Activated naive CD8-positive, alpha-beta T cell (primary cell): ENCODE measurements around the gene ELFN2.

Source experiments
- H3K27ac Mint-ChIP-seq: one replicate; pipeline ENCODE4 v1.8.0; 2021; ENCODE audit warnings: mixed read lengths
- H3K27me3 Mint-ChIP-seq: one replicate; pipeline ENCODE4 v1.8.0; 2021; ENCODE audit warnings: mixed read lengths
- H3K36me3 Mint-ChIP-seq: one replicate; pipeline ENCODE4 v1.8.0; 2021; ENCODE audit warnings: mixed read lengths
- H3K4me1 Mint-ChIP-seq: one replicate; pipeline ENCODE4 v1.8.0; 2021; ENCODE audit warnings: low read depth, mixed read lengths
- H3K4me3 Mint-ChIP-seq: one replicate; pipeline ENCODE4 v1.8.0; 2021; ENCODE audit warnings: mild to moderate bottlenecking, mixed read lengths
- H3K9me3 Mint-ChIP-seq: one replicate; pipeline ENCODE4 v1.8.0; 2021; ENCODE audit warnings: low read depth, mixed read lengths

ELFN2 gene

GRCh38 chr22:37425369-37425768 is 1.9 kb downstream of the ELFN2 start:
- no peaks in the 10 kb centered on the region for H3K36me3 Mint-ChIP-seq
- H3K4me3 Mint-ChIP-seq = no peak overlapping the region
- H3K4me1 Mint-ChIP-seq = peaks cover 18% of the 10 kb centered on the region
- H3K27me3 Mint-ChIP-seq = peaks cover 19% of the 10 kb centered on the region
- H3K9me3 Mint-ChIP-seq = no peaks in the 10 kb centered on the region
- no peak overlapping the region for H3K27ac Mint-ChIP-seq

DNA sequence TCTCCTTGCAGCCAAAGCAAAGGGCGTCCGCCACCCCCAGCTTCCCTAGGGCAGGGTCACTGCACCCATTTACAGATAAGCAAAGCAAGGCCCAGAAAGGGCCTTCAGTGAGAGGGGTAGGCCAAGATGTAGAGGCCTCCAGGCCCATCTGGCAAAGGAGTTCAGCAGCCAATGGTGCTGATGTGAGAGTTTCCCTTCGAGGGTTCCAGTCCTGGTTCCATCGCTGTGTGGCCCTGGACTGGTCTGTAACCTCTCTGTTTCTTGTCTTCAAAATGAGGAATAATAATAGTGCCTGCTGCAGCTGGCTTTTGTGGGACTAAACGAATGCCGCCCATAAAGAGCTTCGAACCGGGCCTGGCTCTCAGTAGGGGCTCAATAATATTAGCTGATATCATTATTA is 4.0 kb downstream of the ELFN2 start:
- H3K27me3 Mint-ChIP-seq = peaks cover 15% of the 10 kb centered on the region
- peaks cover 17% of the 10 kb centered on the region for H3K4me1 Mint-ChIP-seq
- H3K36me3 Mint-ChIP-seq = no peaks in the 10 kb centered on the region
- H3K9me3 Mint-ChIP-seq = no peaks in the 10 kb centered on the region
- H3K27ac Mint-ChIP-seq = no peak overlapping the region
- H3K4me3 Mint-ChIP-seq = no peak overlapping the region

DNA sequence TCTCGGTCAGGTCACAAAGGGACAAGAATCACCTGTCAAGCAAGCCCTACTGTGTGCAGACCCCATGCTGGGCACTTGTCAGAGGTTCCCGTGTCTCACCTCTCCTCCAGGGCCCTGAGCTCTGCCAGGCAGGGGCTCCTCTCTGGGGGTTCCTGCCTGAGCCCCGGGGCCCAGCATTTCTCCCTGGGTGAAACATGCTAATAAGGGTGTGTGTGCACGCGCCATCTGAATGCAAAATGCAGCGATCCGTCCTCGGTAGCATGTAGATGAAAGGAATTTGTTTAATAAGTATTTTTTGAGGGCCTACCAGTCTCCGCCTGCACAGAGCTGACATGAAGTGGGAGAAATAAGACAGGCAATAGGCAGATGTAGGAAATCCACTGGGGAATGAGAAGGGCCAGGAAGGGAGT is 5.8 kb downstream of the ELFN2 start:
- H3K27me3 Mint-ChIP-seq = peaks cover 18% of the 10 kb centered on the region
- no peaks in the 10 kb centered on the region for H3K9me3 Mint-ChIP-seq
- H3K27ac Mint-ChIP-seq = no peak overlapping the region
- H3K4me3 Mint-ChIP-seq = peak overlapping the region; percentile 28
- no peaks in the 10 kb centered on the region for H3K36me3 Mint-ChIP-seq
- peaks cover 21% of the 10 kb centered on the region for H3K4me1 Mint-ChIP-seq

- Mint-ChIP-seq H3K4me3 (peak overlapping the region; percentile 88), H3K36me3 (no peaks in the 10 kb centered on the region), H3K9me3 (no peaks in the 10 kb centered on the region), H3K27me3 (peaks cover 14% of the 10 kb centered on the region), H3K27ac (no peak overlapping the region), H3K4me1 (peaks cover 23% of the 10 kb centered on the region)
These were observed 6.4 kb downstream of the ELFN2 start for GRCh38 chr22:37420686-37421467.

- Mint-ChIP-seq H3K36me3 (no peaks in the 10 kb centered on the region), H3K4me3 (peak overlapping the region; percentile 88), H3K9me3 (no peaks in the 10 kb centered on the region), H3K4me1 (peaks cover 23% of the 10 kb centered on the region), H3K27ac (no peak overlapping the region), H3K27me3 (peaks cover 13% of the 10 kb centered on the region)
These were observed 7.2 kb downstream of the ELFN2 start for GRCh38 chr22:37419969-37420685.

GRCh38 chr22:37419370-37419968 is 7.8 kb downstream of the ELFN2 start:
- Mint-ChIP-seq H3K4me3 (peak overlapping the region; percentile 81), H3K9me3 (no peaks in the 10 kb centered on the region), H3K27me3 (peaks cover 13% of the 10 kb centered on the region), H3K27ac (no peak overlapping the region), H3K36me3 (no peaks in the 10 kb centered on the region), H3K4me1 (peaks cover 23% of the 10 kb centered on the region)

GRCh38 chr22:37418627-37419369 is 8.5 kb downstream of the ELFN2 start:
- H3K36me3 Mint-ChIP-seq = no peaks in the 10 kb centered on the region
- H3K27ac Mint-ChIP-seq = no peak overlapping the region
- peaks cover 17% of the 10 kb centered on the region for H3K27me3 Mint-ChIP-seq
- H3K4me3 Mint-ChIP-seq = peak overlapping the region; percentile 81
- peaks cover 23% of the 10 kb centered on the region for H3K4me1 Mint-ChIP-seq
- no peaks in the 10 kb centered on the region for H3K9me3 Mint-ChIP-seq

GRCh38 chr22:37417677-37418348 is 9.5 kb downstream of the ELFN2 start:
- H3K4me1 Mint-ChIP-seq = peaks cover 23% of the 10 kb centered on the region
- H3K27ac Mint-ChIP-seq = no peak overlapping the region
- no peaks in the 10 kb centered on the region for H3K36me3 Mint-ChIP-seq
- no peaks in the 10 kb centered on the region for H3K9me3 Mint-ChIP-seq
- H3K4me3 Mint-ChIP-seq = peak overlapping the region; percentile 11
- peaks cover 19% of the 10 kb centered on the region for H3K27me3 Mint-ChIP-seq

DNA sequence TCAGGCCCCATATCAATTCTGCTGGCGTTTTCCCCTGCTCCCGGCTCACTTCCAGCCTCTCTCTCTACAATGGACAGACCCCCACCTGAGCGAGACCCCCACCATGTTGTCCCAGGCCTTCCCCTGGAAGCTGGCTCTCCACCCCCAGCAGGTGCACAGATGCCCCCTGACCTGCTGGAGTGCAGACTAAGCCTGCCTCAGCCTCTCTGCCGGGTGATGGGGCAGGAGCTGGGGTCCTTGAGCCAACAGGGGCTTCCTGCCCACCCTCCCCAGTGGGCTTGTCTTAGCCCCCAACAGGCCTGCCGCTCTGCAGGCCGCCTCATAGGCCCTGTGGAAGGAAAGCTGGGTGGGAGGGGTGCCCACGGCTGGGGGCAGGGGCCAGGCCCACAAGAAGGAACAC is 10.0 kb downstream of the ELFN2 start:
- Mint-ChIP-seq H3K4me3 (peak overlapping the region; percentile 42), H3K27me3 (peaks cover 19% of the 10 kb centered on the region), H3K27ac (no peak overlapping the region), H3K9me3 (no peaks in the 10 kb centered on the region), H3K4me1 (peaks cover 23% of the 10 kb centered on the region), H3K36me3 (no peaks in the 10 kb centered on the region)

- H3K4me1 Mint-ChIP-seq = peaks cover 23% of the 10 kb centered on the region
- H3K36me3 Mint-ChIP-seq = no peaks in the 10 kb centered on the region
- H3K9me3 Mint-ChIP-seq = no peaks in the 10 kb centered on the region
- no peak overlapping the region for H3K27ac Mint-ChIP-seq
- peak overlapping the region; percentile 52 for H3K4me3 Mint-ChIP-seq
- H3K27me3 Mint-ChIP-seq = peaks cover 19% of the 10 kb centered on the region
These were observed 10.5 kb downstream of the ELFN2 start for GRCh38 chr22:37416827-37417226.

DNA sequence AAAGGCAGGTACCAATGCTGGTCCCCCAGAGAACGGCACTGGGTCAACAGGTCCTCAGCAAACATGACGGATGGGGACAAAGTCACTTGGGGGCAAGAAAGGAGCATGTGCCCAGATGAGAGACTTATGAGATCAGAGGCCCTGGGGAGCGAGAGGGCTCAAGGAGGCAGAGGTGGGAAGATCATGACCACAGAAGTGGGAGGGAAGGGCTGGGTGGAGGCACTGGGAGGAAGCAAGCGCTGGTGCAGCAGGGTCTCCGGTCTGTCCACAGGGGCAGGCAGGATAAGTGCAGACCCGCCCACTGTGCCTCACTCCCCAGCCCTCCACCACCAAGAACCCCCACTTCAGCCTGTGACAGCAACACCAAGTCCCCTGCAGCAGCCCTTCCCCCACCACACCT is 10.9 kb downstream of the ELFN2 start:
- no peaks in the 10 kb centered on the region for H3K9me3 Mint-ChIP-seq
- peaks cover 23% of the 10 kb centered on the region for H3K4me1 Mint-ChIP-seq
- H3K4me3 Mint-ChIP-seq = peak overlapping the region; percentile 52
- no peak overlapping the region for H3K27ac Mint-ChIP-seq
- no peaks in the 10 kb centered on the region for H3K36me3 Mint-ChIP-seq
- H3K27me3 Mint-ChIP-seq = peaks cover 19% of the 10 kb centered on the region

DNA sequence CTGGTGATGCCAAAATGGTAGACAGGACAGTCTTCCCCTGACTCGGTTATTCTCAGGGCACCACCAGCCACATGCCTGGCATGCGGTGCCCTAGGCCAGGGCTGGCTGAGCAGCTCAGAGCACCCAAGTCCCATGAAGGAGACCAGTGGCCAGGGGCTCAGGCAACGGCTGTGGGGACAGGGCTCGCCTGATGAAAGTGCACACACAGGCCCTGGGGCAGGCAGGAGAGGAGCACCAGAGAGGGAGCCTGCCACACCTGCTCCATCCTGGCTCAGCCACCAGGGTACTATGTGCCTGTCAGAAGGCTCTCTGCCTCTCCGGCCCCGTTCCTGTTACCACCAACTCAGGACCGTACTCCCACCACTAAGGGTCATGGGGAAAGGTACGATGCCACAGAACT is 12.1 kb downstream of the ELFN2 start:
- Mint-ChIP-seq H3K36me3 (no peaks in the 10 kb centered on the region), H3K4me3 (no peak overlapping the region), H3K4me1 (peaks cover 23% of the 10 kb centered on the region), H3K27ac (no peak overlapping the region), H3K9me3 (no peaks in the 10 kb centered on the region), H3K27me3 (peaks cover 15% of the 10 kb centered on the region)

DNA sequence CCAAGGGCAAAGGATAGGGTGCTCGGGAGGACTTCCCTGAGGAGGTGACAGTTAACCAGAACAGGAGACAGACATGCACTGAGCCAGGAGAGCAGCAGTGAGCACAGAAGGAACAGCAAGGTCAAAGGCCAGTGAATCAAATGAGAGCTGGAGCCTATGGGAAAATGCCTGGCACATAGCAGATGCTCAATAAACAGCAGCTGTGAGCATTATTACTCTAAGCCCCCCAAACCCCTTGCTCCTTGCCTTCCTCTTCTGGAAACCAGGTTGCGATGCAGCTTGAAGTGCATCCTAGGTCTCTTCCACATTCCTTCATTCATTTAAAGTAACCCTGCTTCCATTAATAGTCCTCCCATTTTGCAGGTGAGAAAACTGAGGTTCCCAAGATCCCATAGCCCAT is 13.0 kb downstream of the ELFN2 start:
- H3K27ac Mint-ChIP-seq = no peak overlapping the region
- H3K4me3 Mint-ChIP-seq = no peak overlapping the region
- peaks cover 23% of the 10 kb centered on the region for H3K4me1 Mint-ChIP-seq
- no peaks in the 10 kb centered on the region for H3K9me3 Mint-ChIP-seq
- H3K27me3 Mint-ChIP-seq = peaks cover 12% of the 10 kb centered on the region
- H3K36me3 Mint-ChIP-seq = no peaks in the 10 kb centered on the region

DNA sequence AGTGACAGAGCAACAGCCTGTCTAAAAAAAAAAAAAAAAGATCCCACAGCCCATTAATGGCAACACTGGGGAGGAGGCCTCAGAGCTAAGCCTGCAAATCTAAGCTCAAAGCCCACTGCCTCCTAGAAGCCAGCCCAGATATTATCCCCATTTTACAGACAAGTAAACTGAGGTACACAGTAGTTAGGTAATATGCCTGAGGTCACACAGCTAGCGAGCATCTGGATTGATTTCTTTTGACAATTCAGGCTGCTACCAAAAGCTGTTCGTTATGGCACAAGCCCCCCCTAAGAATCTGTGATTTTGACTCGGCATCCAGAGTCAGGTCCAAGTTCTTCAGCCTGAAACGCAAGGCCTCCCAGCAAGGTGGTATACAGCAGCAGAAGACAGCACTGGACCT is 13.7 kb downstream of the ELFN2 start:
- Mint-ChIP-seq H3K4me3 (no peak overlapping the region), H3K27ac (no peak overlapping the region), H3K4me1 (peaks cover 20% of the 10 kb centered on the region), H3K36me3 (no peaks in the 10 kb centered on the region), H3K27me3 (peaks cover 9% of the 10 kb centered on the region), H3K9me3 (no peaks in the 10 kb centered on the region)
